ENCODE results near the gene NTM.

NTM gene

DNA sequence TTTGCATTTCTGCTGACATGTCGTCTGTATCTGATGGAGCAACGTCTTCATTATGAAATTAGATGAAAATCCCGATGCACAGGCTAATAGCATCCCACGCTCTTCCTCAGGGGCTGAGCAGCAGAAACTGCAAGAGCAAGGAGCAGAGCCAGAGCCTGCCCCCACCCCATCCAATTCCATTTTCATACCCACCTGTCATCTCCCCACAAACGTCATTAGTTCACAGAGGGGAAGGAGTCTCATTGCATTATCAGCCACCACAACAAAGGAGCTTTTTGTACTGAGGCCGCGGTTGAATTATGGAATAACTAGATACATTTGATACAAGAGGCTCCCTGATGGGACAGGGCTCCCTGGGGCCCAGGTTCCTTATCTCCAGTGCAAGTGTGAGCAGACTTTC lies 515.0 kb downstream of the NTM start:
- H3K9me3 ChIP-seq (ENCODE audit: control insufficient read depth, low read length), result no peaks in the 10 kb centered on the region
- no peaks in the 10 kb centered on the region for H3K36me3 ChIP-seq (ENCODE audit: control insufficient read depth, insufficient read depth, low read length)
- no peak overlapping the region for H3K27ac ChIP-seq (ENCODE audit: low read depth, low read length, severe bottlenecking)
- H3K4me3 ChIP-seq (ENCODE audit: extremely low read depth, insufficient read depth, low read length, poor library complexity, severe bottlenecking), result no peak overlapping the region
- WGBS, 2 experiments (ENCODE audit: insufficient coverage in 2 of 2), result 92 to 95% methylated on average over 4 to 7 of the region's 7 CpGs
- H3K4me1 ChIP-seq (ENCODE audit: control insufficient read depth, insufficient read depth, low read length, poor library complexity, severe bottlenecking), result peaks cover 34% of the 10 kb centered on the region

DNA sequence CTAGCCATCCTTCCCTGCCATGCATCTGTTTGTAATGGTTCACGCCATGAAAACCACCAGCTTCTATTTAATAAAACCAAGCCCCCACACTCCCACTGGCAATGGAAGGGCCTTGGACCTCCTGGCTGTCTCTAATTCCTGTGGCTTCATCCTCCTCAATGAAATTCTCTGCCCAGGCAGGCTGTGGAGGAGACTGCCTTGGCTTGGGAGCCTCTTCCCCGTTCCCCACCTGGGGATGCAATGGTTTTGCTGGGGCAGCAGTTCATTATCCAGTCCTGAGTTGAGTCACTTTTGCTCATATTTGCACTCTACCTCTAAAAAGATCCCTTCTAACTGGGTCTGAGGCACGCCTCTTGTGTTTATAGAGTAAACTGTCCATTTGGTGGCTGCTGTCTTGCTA lies 515.8 kb downstream of the NTM start:
- H3K4me3 ChIP-seq (ENCODE audit: extremely low read depth, insufficient read depth, low read length, poor library complexity, severe bottlenecking), result no peak overlapping the region
- WGBS, 2 experiments (ENCODE audit: insufficient coverage in 2 of 2), result 82 to 89% methylated on average over 1 to 3 of the region's 3 CpGs
- no peak overlapping the region for H3K27ac ChIP-seq (ENCODE audit: low read depth, low read length, severe bottlenecking)
- H3K36me3 ChIP-seq (ENCODE audit: control insufficient read depth, insufficient read depth, low read length), result no peaks in the 10 kb centered on the region
- peaks cover 38% of the 10 kb centered on the region for H3K4me1 ChIP-seq (ENCODE audit: control insufficient read depth, insufficient read depth, low read length, poor library complexity, severe bottlenecking)
- H3K9me3 ChIP-seq (ENCODE audit: control insufficient read depth, low read length), result no peaks in the 10 kb centered on the region

DNA sequence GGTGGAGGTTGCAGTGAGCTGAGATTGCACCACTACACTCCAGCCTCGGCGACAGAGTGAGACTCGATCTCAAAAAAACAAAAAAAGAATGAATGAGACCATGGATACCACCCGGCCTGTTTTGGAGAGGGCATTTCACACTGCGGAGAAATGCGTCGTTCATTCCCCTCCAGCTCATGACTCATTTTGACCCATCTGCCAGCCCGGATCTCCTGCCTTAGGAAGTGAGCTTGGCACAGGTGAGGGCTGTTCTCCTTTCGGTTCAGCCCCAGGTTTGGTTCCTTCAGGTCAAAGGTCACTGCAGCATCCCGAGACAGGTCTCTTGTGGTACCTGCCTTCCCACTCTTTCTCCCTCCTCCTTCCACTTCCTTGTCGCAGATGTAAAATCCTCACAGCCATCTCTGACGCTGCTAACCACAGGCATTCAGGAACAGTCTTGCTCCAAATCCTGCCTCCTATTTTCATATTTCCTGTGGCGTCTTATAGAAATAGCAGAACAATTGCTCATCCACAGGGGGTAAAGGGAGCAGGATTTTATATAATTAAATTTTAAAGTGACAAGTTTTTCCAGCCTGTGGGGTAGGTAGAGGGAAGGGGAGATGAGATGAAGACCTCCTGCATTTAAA lies 517.9 kb downstream of the NTM start:
- H3K27ac ChIP-seq (ENCODE audit: low read depth, low read length, severe bottlenecking), result peak overlapping the region; percentile 83
- H3K36me3 ChIP-seq (ENCODE audit: control insufficient read depth, insufficient read depth, low read length), result no peaks in the 10 kb centered on the region
- WGBS, 2 experiments (ENCODE audit: insufficient coverage in 2 of 2), result 81 to 88% methylated on average over 6 to 12 of the region's 13 CpGs
- no peaks in the 10 kb centered on the region for H3K9me3 ChIP-seq (ENCODE audit: control insufficient read depth, low read length)
- H3K4me1 ChIP-seq (ENCODE audit: control insufficient read depth, insufficient read depth, low read length, poor library complexity, severe bottlenecking), result peaks cover 47% of the 10 kb centered on the region
- no peak overlapping the region for H3K4me3 ChIP-seq (ENCODE audit: extremely low read depth, insufficient read depth, low read length, poor library complexity, severe bottlenecking)

DNA sequence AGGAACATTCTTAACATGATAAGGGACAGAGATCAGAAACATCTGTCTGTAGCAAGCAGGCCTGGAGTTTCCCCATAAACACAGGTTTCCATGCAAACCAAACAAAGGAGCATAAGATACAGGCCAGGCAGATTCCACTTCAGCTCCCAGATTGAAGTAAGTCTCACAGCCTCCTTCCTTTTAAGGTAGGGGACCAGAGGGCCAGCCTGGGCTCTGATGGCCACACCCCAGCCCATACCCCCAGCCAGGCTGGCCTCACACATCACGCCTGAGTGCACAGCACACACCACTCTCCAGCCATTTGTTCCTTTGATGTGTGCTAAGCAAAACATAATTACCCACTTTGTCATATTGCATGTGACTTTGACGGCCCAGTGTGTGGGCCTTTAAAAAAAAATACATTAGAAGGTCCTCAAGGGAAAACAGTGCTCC lies 518.7 kb downstream of the NTM start:
- Histone ChIP-seq H3K4me1 (ENCODE audit: control insufficient read depth, insufficient read depth, low read length, poor library complexity, severe bottlenecking) (peaks cover 55% of the 10 kb centered on the region), H3K9me3 (ENCODE audit: control insufficient read depth, low read length) (no peaks in the 10 kb centered on the region), H3K27ac (ENCODE audit: low read depth, low read length, severe bottlenecking) (peak overlapping the region; percentile 83), H3K4me3 (ENCODE audit: extremely low read depth, insufficient read depth, low read length, poor library complexity, severe bottlenecking) (no peak overlapping the region), H3K36me3 (ENCODE audit: control insufficient read depth, insufficient read depth, low read length) (no peaks in the 10 kb centered on the region)
- 50% methylated on average over 1 of the region's 2 CpGs for WGBS, 2 experiments (ENCODE audit: insufficient coverage in 2 of 2)

DNA sequence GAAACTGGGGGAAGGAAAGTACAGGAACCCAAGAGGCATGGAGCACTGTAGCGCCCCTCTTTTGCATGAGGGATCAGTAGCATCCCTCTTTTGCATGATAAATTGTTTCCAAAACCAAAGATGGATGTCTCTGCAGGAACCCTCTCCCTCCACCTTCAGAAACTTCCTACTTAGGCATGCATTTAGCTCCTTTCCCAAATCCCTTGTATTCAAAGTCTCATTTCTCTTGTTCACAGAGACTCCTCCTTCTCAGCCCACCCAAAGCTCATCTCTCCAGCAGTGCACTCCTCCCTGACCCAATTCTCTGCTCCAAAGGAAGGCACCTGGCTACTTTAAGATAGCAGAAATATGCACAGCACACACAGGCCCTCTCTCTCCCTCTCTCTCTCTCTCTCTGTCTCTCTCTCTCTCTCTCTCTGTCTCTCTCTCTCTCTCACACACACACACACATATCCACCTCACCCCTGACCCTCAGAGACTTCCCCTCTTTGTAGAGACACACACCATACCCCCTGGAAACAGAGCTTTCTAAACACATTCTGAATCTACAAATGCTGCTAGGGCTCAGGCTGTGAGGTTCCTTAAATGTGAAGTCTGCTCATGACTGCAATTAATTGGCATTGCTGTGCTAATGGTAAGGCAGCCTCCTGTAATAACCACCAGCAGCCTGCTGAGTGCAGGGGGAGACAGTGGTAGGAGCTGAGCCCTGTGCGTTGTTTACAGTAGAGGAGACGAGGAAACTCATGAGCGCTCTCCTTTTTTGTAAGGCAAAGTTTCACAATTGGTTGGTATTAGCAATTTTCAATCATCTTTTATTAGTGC lies 519.6 kb downstream of the NTM start:
- Histone ChIP-seq H3K27ac (ENCODE audit: low read depth, low read length, severe bottlenecking) (peak overlapping the region; percentile 83), H3K36me3 (ENCODE audit: control insufficient read depth, insufficient read depth, low read length) (no peaks in the 10 kb centered on the region), H3K9me3 (ENCODE audit: control insufficient read depth, low read length) (no peaks in the 10 kb centered on the region), H3K4me1 (ENCODE audit: control insufficient read depth, insufficient read depth, low read length, poor library complexity, severe bottlenecking) (peaks cover 55% of the 10 kb centered on the region), H3K4me3 (ENCODE audit: extremely low read depth, insufficient read depth, low read length, poor library complexity, severe bottlenecking) (no peak overlapping the region)
- 50 to 52% methylated on average over 3 to 4 of the region's 4 CpGs for WGBS, 2 experiments (ENCODE audit: insufficient coverage in 2 of 2)

DNA sequence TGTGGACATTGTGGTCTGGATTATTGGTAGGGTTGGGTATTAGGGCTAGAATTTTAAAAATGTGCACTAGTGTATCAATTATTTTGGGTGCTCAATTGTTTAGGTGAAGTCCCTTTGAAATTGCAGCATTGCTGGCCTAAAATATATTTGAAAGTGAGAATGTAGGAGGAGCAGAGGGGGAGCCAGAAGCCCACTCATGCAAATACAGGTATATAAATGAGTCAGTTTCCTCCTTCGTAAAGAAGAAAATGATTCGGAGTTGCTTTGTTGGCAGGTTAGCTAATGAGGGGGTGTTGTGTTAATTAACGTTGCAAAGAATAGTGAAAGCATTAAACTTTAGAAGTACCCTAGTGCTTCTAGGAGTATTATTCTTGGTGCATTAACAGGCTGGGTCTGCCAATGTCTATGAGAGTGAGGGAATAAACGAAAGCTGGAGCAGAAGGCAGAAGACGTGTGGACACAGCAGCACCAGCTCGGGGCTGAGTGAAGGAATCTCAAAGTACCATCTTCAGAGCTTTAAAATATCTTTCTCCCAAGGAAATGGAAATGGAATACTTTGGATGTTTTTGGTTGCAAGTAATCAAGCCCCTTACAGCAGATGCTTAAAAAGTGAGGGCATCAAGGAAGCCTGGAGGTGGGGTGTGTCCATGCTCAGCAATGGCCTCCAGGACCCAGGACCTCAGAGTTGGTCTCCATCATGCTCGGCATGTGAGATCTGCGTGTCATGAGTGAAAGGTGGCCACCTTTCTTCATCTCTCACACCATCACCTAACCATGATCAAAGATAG lies 522.9 kb downstream of the NTM start:
- no peaks in the 10 kb centered on the region for H3K9me3 ChIP-seq (ENCODE audit: control insufficient read depth, low read length)
- H3K36me3 ChIP-seq (ENCODE audit: control insufficient read depth, insufficient read depth, low read length), result no peaks in the 10 kb centered on the region
- no peak overlapping the region for H3K27ac ChIP-seq (ENCODE audit: low read depth, low read length, severe bottlenecking)
- WGBS, 2 experiments (ENCODE audit: insufficient coverage in 2 of 2), result 93% methylated on average over 3 to 4 of the region's 8 CpGs
- no peak overlapping the region for H3K4me3 ChIP-seq (ENCODE audit: extremely low read depth, insufficient read depth, low read length, poor library complexity, severe bottlenecking)
- peaks cover 45% of the 10 kb centered on the region for H3K4me1 ChIP-seq (ENCODE audit: control insufficient read depth, insufficient read depth, low read length, poor library complexity, severe bottlenecking)

DNA sequence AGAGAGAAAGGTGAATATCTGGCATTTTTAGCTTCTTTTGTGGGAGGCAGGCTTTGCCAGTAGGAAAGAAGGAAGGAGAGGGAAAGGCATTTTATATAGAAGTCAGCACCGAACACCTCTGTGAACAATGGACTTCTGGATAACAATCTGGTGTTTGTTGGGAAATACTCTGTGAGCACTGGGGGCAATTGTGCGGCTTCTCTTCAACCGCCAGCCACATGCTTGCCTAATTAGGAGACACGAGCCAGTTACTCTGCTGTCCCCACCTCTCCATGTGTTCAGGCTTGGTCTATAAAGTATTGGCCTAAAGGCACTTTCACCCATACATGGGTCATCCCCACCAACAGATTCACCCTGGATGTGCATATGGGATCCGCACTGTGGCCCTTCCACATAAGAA lies 523.6 kb downstream of the NTM start:
- no peak overlapping the region for H3K4me3 ChIP-seq (ENCODE audit: extremely low read depth, insufficient read depth, low read length, poor library complexity, severe bottlenecking)
- peaks cover 38% of the 10 kb centered on the region for H3K4me1 ChIP-seq (ENCODE audit: control insufficient read depth, insufficient read depth, low read length, poor library complexity, severe bottlenecking)
- H3K27ac ChIP-seq (ENCODE audit: low read depth, low read length, severe bottlenecking), result no peak overlapping the region
- H3K9me3 ChIP-seq (ENCODE audit: control insufficient read depth, low read length), result no peaks in the 10 kb centered on the region
- no peaks in the 10 kb centered on the region for H3K36me3 ChIP-seq (ENCODE audit: control insufficient read depth, insufficient read depth, low read length)
- WGBS, 2 experiments (ENCODE audit: insufficient coverage in 2 of 2), result 82 to 94% methylated on average over 3 to 4 of the region's 5 CpGs

DNA sequence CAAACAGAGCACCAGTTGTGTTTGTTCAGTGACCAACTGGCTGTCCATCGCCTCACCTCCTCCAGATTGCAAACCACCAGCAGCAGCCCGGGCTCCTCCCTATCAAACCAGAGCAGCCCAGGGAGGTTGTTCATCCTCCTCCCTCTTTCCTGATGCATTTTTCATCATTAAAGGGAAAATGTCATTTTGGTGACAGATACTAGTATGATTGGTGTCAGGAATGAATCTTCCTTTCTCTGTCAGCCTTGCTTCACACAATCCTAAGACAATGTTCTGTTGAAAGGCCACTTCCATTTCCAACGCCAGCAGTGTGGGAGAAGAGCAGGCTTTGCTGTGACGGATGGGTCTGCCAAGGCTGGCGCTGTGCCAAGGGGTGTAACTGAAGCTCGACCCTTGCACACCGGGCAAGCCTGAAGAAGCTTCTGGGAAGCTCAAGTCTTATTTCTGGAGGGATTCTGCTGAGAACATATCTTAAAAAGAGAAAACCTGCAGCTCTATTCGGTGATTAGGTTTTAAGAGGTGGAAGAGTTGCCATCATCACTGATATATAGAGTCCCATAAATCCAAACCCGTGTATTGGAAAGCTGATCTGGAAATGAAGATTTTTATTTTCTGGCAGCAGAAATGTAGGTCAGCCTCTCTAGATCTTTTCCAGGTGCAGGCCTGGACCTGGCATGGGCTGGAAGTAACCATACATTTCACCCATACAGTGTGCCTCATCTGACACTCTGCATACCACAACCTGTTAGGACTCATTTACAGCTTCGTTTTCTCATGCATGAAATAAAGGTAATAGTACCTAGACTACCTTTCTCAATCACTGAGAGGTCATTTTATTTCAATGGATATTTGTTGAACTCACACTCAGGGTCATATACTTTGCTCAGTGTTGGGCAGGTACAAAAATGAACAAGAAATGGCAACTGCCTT lies 524.5 kb downstream of the NTM start:
- 92 to 95% methylated on average over 5 to 7 of the region's 10 CpGs for WGBS, 2 experiments (ENCODE audit: insufficient coverage in 2 of 2)
- peaks cover 31% of the 10 kb centered on the region for H3K4me1 ChIP-seq (ENCODE audit: control insufficient read depth, insufficient read depth, low read length, poor library complexity, severe bottlenecking)
- no peaks in the 10 kb centered on the region for H3K9me3 ChIP-seq (ENCODE audit: control insufficient read depth, low read length)
- no peak overlapping the region for H3K27ac ChIP-seq (ENCODE audit: low read depth, low read length, severe bottlenecking)
- no peaks in the 10 kb centered on the region for H3K36me3 ChIP-seq (ENCODE audit: control insufficient read depth, insufficient read depth, low read length)
- H3K4me3 ChIP-seq (ENCODE audit: extremely low read depth, insufficient read depth, low read length, poor library complexity, severe bottlenecking), result no peak overlapping the region

DNA sequence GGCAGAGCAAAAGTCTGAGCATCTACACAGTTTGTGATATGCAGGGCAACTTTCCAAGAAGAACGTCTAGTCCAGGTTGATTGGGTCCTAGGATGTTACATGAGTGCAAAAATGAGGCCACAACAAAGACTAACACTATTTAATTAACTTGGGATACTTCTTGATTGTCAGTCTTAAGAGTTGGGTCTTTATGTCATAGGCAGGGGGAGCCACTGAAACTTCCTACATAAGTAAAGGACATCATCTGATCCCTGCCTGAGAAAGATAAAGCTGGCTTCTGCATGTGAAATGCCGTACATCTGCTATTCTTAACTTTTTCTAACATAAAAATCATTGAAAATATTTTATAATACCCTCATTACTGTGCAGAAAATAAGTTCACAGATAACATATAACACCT lies 525.5 kb downstream of the NTM start:
- WGBS, 2 experiments (ENCODE audit: insufficient coverage in 2 of 2), result 80% methylated on average over 1 of the region's 2 CpGs; no CpG with 5 or more reads in 1 of the 2 experiments
- no peaks in the 10 kb centered on the region for H3K9me3 ChIP-seq (ENCODE audit: control insufficient read depth, low read length)
- peaks cover 21% of the 10 kb centered on the region for H3K4me1 ChIP-seq (ENCODE audit: control insufficient read depth, insufficient read depth, low read length, poor library complexity, severe bottlenecking)
- H3K27ac ChIP-seq (ENCODE audit: low read depth, low read length, severe bottlenecking), result no peak overlapping the region
- H3K4me3 ChIP-seq (ENCODE audit: extremely low read depth, insufficient read depth, low read length, poor library complexity, severe bottlenecking), result no peak overlapping the region
- no peaks in the 10 kb centered on the region for H3K36me3 ChIP-seq (ENCODE audit: control insufficient read depth, insufficient read depth, low read length)
